ENCODE results near the gene RUSF1. TPM values are rescaled to one million over a fixed set of nuclear protein-coding genes. Genes with fewer than 3 reads are reported as not detected.

The RUSF1 gene
- total and polyA plus RNA-seq, 9 of the 15 experiments (the other 6 are each of a cell fraction or from before 2014, with no cell fraction given) = 0.80 to 52.8 (median 27.6) TPM

GRCh38 chr16:31507929-31508705 is at the start of gene RUSF1 (continued):
- TF ChIP-seq AFF1 (IDR thresholded peaks at IDR 0.05; ENCODE audit: low read depth in 1 of 2, partially characterized antibody in 2 of 2) (peak in 1 of 2 experiments; percentile 36), PCBP1 (IDR thresholded peaks at IDR 0.05; ENCODE audit: low read depth, low read length, poor library complexity, severe bottlenecking) (peak; percentile 45), ZNF589 (CRISPR knock-in tag; IDR thresholded peaks at IDR 0.05; ENCODE audit: low read depth) (peak; percentile 62; the same call in 1 of the 2 replicates), CTBP1 (IDR thresholded peaks at IDR 0.05; ENCODE audit: borderline replicate concordance) (peak; percentile 62), PRMT5 (CRISPR knock-in tag; IDR thresholded peaks at IDR 0.05) (no peak), ETV6 (IDR thresholded peaks at IDR 0.05; ENCODE audit: borderline replicate concordance in 1 of 2, low read depth in 2 of 2, low read length in 1 of 2) (no peak; a peak in 1 of 4 replicates), ETV6 (CRISPR knock-in tag; IDR thresholded peaks at IDR 0.05; ENCODE audit: borderline replicate concordance) (no peak), FOXP4 (CRISPR knock-in tag; IDR thresholded peaks at IDR 0.05; ENCODE audit: borderline replicate concordance) (no peak), ZC3H4 (CRISPR knock-in tag; IDR thresholded peaks at IDR 0.05; ENCODE audit: borderline replicate concordance) (0 out of 2 replicates have a peak, but pooled peaks have one; percentile 25), ZNF695 (CRISPR knock-in tag; IDR thresholded peaks at IDR 0.05) (no peak), MEIS2 (IDR thresholded peaks at IDR 0.05; ENCODE audit: partially characterized antibody) (no peak), BRD9 (IDR thresholded peaks at IDR 0.05; ENCODE audit: low read depth, partially characterized antibody) (peak; percentile 61), ZNF143 (CRISPR knock-in tag; IDR thresholded peaks at IDR 0.05) (no peak), RBFOX2 (IDR thresholded peaks at IDR 0.05; ENCODE audit: low read depth, low read length) (peak; percentile 100), ZNF384 (IDR thresholded peaks at IDR 0.05; ENCODE audit: low read depth, low read length) (no peak), HINFP (tag; conservative IDR thresholded peaks at IDR 0.05; ENCODE audit: low read depth) (peak; percentile 98), ZNF184 (CRISPR knock-in tag; IDR thresholded peaks at IDR 0.05) (no peak), ZFP91 (CRISPR knock-in tag; IDR thresholded peaks at IDR 0.05) (no peak)

Measured in K562 (cell line).